Right lobe of liver (tissue), 6 donors: Measurements from ENCODE around the gene ADAMTSL2. TPM values are rescaled to one million over a fixed set of nuclear protein-coding genes. Genes with fewer than 3 reads are reported as not detected.

Experiments used
- ATAC-seq, 4 donors: fragments of 200-7000 bp; cut with Tn5 transposase; one replicate each; pipeline ENCODE4 v1.9.1; 2020; ENCODE audit warnings: mild to moderate bottlenecking in 4 of 4, moderate library complexity in 4 of 4
- DNase-seq, 3 donors: peaks; one replicate each; pipeline ENCODE4 v3.0.0-alpha.2; 2020
- H3K27ac ChIP-seq, 3 donors: fragments of 200-600 bp; one replicate each; pipeline ENCODE4 v1.8.0; 2022
- H3K27me3 ChIP-seq, 2 donors: fragments of 200-600 bp; one replicate each; pipeline ENCODE4 v1.8.0; 2022
- H3K36me3 ChIP-seq, 4 donors: fragments of 200-600 bp; sonication (generic) in 1 of 4; one replicate each; pipeline versions ENCODE4 v1.5.1 to v1.8.0; 2017 to 2022; ENCODE audit warnings: control low read depth in 1 of 4
- H3K4me1 ChIP-seq, 4 donors: fragments of 200-600 bp; sonication (generic) in 1 of 4; one replicate each; pipeline versions ENCODE4 v1.5.1 to v1.8.0; 2017 to 2022; ENCODE audit warnings: control low read depth in 1 of 4
- H3K4me3 ChIP-seq, 3 donors: fragments of 200-600 bp; one replicate each; pipeline ENCODE4 v1.8.0; 2022
- H3K9me3 ChIP-seq, 4 donors: fragments of 200-600 bp; sonication (generic) in 1 of 4; one replicate each; pipeline versions ENCODE4 v1.5.1 to v1.8.0; 2017 to 2022; ENCODE audit warnings: control low read depth in 1 of 4
- CTCF ChIP-seq, 4 donors: fragments of 200-600 bp in 3 of 4; fragments of 450-650 bp in 1 of 4; IDR thresholded peaks; one replicate each; pipeline versions ENCODE4 v1.5.1 to v1.8.0; 2016 to 2022; ENCODE audit warnings: antibody characterized with exemption in 4 of 4, mild to moderate bottlenecking in 2 of 4
- POLR2A ChIP-seq: fragments of 450-650 bp; IDR thresholded peaks from one replicate; pipeline ENCODE4 v1.6.1; 2017; ENCODE audit warnings: antibody characterized with exemption, mild to moderate bottlenecking
- WGBS: methylation state at CpG from one replicate; pipeline ENCODE4 v1.1.6; 2018; ENCODE audit warnings: low coverage, low lambda C conversion rate; ENCODE audit not compliant: insufficient coverage; ENCODE audit errors: missing lambda C conversion rate; 5-methylcytosine and 5-hydroxymethylcytosine counted together
- intact Hi-C, 2 donors: fragments of 100-400 bp; cut with DNase I; formaldehyde crosslinking; loops; one replicate each; pipeline versions ENCODE4 v1.11.2 to v1.14.1; 2022
- total RNA-seq, 6 experiments: library from RNA; depleted of rRNA in 2 of 6; stranded (reverse); fragments of >200 nt in 2 of 6; fragmentation: NEBNext Ultra II Directional in 3 of 6; extraction: Animal tissue kit (Norgen Biotek cat#: 25700) in 3 of 6; gene quantifications; one replicate each; pipeline versions ENCODE4 v1.1.0 to v1.2.4, GENCODE V29; 2016 to 2023
- donor health status: DM: no; HTN: yes; CAD: no.
- donor health status: DM: no; HTN: no; CAD: no.
- donor health status: DM: no; HTN: no; CAD: no.
- donor health status: DM: no; HTN: yes; CAD: no.
- donor health status: DM: no; HTN: yes; CAD: no.

Gene ADAMTSL2
- total RNA-seq, 6 experiments from 2014 or later = 9.2 to 24.8 (median 12.7) TPM

DNA sequence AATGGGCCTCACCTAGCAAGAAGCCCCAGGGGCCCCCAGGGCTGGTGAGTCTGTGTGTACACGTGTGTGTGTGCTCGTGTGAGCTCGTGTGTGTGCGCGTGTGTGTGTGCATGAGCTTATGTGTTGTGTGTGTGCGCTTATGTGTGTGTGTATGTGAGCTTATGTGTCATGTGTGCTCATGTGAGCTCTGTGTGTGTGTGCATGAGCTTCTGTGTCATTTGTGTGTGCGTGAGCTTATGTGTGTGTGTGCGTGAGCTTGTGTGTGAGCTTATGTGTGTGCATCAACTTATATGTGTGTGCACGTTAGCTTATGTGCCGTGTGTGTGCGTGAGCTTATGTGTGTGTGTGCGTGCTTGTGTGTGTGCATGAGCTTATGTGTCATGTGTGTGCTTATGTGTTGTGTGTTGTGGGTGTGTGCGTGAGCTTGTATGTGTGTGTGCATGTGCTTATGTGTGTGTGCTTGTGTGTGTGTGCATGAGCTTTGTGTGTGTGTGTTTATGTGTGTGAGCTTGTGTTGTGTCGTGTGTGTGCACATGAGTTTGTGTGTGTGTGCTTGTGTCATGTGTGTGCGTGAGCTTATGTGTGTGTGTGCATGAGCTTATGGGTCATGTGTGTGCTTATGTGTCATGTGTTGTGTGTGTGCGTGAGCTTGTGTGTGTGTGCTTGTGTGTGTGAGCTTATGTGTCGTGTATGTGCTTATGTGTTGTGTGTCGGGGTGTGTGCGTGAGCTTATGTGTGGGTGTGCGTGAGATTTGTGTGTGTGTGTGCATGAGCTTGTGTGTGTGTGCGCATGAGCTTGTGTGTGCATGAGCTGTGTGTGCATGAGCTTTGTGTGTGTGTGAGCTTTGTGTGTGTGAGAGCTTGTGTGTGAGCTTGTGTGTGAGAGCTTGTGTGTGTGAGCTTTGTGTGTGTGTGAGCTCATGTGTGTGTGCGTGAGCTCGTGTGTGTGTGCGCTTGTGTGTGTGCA, 38.9 kb upstream of the ADAMTSL2 start:
- no peak for TF ChIP-seq POLR2A
- no peak for TF ChIP-seq CTCF (IDR thresholded peaks at IDR 0.05)
- Histone ChIP-seq H3K27ac (no peak overlapping the region), H3K27me3 (no peaks in the 10 kb centered on the region), H3K4me3 (no peak overlapping the region), H3K36me3 (no peaks in the 10 kb centered on the region), H3K9me3 (no peaks in the 10 kb centered on the region), H3K4me1 (peaks cover 0 to 8% (median 0%) of the 10 kb centered on the region in 4 donors)
- DNase-seq = no peak
- 88% methylated on average over 17 of the region's 24 CpGs for WGBS
- ATAC-seq = no peak
- intact Hi-C loops = no loop called here

- Histone ChIP-seq H3K27me3 (no peaks in the 10 kb centered on the region), H3K4me3 (no peak overlapping the region), H3K36me3 (no peaks in the 10 kb centered on the region), H3K9me3 (peaks cover 0 to 3% (median 0%) of the 10 kb centered on the region in 4 donors), H3K27ac (no peak overlapping the region), H3K4me1 (peaks cover 0 to 8% (median 0%) of the 10 kb centered on the region in 4 donors)
- 50% methylated on average over 8 of the region's 35 CpGs for WGBS
- DNase-seq (peak in 1 of 3 donors; percentile 18), ATAC-seq (no peak)
- intact Hi-C loops = no loop called here
- TF ChIP-seq POLR2A (no peak), CTCF (IDR thresholded peaks at IDR 0.05) (no peak)
Measured at GRCh38 chr9:133496861-133497842, 37.4 kb upstream of the ADAMTSL2 start.

DNA sequence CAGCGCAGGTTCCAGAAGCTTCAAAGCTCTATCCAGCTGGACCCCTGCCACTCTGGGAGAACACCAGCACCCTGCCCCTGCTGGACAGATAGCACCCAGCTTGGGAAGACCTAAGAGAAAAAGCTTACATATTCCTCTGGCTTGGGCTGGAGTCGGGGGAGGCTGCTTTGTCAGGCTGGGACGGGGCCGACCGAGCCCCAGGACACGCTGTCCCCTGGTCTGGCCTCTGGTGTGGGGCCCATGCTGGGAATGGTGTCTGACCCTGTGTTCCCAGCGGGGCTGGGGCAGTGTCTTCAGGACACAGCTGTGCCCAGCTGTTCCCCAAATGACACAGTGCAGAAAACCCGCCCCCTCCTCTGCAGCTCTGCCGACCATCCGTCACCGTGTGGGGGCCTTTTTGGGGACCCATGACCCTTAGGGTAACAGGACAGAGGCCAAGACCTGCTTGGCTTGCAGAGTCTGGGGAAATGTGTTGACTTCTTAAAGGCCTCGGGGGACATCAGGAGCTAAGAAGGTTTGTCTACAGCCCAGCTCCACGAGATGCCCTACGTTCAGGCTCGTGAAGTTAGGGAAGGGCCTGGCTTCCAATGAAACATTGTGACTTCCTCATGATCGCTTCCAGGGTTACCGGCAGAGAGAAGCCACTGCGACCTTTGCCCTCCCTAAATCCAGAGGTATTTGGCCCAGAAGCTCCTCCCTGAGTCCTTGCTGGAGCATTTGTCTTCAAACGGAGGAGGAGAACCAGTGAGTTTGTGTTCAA, 35.2 kb upstream of the ADAMTSL2 start:
- peaks cover 0 to 8% (median 0%) of the 10 kb centered on the region in 4 donors for H3K9me3 ChIP-seq
- peaks cover 0 to 8% (median 0%) of the 10 kb centered on the region in 4 donors for H3K4me1 ChIP-seq
- DNase-seq (peak in 1 of 3 donors; percentile 11), ATAC-seq (peak; percentile 11 to 70 (median 40))
- TF ChIP-seq CTCF (IDR thresholded peaks at IDR 0.05) (peak in 1 of 4 donors; percentile 15), POLR2A (no peak)
- intact Hi-C loops = no loop called here
- H3K27ac ChIP-seq = no peak overlapping the region
- no peaks in the 10 kb centered on the region for H3K36me3 ChIP-seq
- WGBS = 48% methylated on average over 5 of the region's 19 CpGs
- no peaks in the 10 kb centered on the region for H3K27me3 ChIP-seq
- no peak overlapping the region for H3K4me3 ChIP-seq

- peaks cover 0 to 8% (median 0%) of the 10 kb centered on the region in 4 donors for H3K9me3 ChIP-seq
- H3K4me3 ChIP-seq = no peak overlapping the region
- no peaks in the 10 kb centered on the region for H3K27me3 ChIP-seq
- DNase-seq = peak in 1 of 3 donors; percentile 7
- H3K36me3 ChIP-seq = no peaks in the 10 kb centered on the region
- H3K4me1 ChIP-seq = peaks cover 0 to 8% (median 0%) of the 10 kb centered on the region in 4 donors
- no peak for TF ChIP-seq POLR2A
- no peak for TF ChIP-seq CTCF (IDR thresholded peaks at IDR 0.05)
- H3K27ac ChIP-seq = no peak overlapping the region
- 30% methylated on average over 2 of the region's 12 CpGs for WGBS
- intact Hi-C loops = loop anchor here in 1 of 2 donors (10.0 kb wide), 1 partner anchor 215 kb away; no protein-coding TSS in a partner anchor
- no peak for ATAC-seq
Measured at GRCh38 chr9:133499892-133500270, 34.6 kb upstream of the ADAMTSL2 start.
